ENCODE results near the gene TTC31.
A peak's percentile ranks its signal among the peaks of the same experiment; 100 is the strongest.

TTC31 gene

DNA sequence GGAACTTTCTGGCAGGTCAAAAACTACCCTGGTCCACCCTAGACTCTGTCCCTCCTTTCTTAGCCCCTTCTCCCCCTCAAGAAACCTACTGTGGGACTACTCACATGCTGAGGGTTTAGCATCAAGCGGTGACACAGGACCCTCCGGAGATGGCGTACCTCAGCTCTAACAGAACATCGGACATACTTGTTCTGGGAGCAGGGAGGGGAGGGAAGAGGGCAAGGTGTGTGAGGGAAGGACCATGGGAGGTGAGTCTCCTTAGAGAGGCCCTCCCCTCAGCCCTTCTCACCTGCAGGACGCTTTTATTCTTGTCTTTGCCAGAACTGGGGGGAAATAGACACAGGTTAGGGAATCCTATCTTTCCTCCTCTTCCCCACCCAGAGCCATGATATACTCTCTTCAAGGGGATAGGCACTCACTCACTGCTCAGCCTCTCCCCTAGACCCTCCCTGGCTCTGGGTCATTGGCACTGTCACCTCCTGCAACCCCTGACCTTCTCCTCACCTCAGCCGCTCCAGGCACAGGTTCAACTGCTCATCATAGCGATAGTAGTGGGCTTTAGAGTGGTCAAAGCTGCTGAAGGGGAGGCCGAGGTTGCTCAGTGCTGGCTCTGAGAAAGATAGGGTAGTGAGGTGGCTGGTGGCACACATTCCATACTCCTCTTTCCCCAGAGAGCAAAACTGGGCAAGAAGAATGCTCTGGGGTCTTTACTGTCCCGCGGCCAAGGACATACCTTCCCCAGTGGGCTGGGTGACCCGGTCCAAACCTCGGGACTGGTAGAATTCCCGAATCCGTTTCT is 22.8 kb downstream of the TTC31 start:
- DNase-seq, result no peak

DNA sequence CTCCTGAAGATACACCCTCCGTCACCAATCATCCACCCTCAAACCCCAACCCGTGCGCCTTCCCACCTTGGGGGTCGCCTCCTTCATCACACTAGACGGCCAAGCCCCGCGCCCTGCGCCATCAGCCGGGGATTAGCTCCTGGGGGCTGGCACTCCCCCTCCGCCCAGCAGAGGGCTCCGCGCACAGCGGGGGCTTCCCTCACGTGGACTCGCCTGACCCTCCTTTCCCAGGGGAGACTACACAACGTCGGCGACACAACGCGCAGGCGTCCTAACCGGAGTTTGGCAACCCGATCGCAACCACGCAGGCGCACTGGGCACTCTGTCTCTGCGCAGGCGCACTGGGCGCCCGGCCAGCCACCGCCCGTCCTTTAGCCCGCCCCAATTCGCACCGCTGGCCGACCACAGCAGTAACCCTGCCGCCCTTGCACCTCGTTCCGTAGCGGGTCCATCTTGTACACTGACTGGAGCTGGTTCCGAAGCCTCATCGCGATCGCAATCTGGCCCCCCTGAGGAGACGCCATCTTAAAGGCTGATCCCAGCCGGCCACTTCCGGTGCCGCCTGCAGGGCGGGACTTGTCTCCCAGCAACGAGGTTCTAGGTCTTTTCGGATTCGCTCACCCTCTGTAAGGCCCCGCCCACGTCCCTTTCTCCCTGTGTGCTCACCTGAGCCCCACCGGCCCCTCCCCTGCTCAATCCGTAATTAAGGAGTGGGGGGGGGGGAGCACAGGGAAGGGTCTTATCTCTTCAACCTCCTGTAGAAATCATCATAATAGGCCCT is 24.5 kb downstream of the TTC31 start, which contains the start of gene PCGF1:
PCGF1 (minus strand) TSS at position 551 of the 781 bp plus-strand sequence; CDS start at position 524, 27 bp downstream.
- peak; percentile 99 for DNase-seq

DNA sequence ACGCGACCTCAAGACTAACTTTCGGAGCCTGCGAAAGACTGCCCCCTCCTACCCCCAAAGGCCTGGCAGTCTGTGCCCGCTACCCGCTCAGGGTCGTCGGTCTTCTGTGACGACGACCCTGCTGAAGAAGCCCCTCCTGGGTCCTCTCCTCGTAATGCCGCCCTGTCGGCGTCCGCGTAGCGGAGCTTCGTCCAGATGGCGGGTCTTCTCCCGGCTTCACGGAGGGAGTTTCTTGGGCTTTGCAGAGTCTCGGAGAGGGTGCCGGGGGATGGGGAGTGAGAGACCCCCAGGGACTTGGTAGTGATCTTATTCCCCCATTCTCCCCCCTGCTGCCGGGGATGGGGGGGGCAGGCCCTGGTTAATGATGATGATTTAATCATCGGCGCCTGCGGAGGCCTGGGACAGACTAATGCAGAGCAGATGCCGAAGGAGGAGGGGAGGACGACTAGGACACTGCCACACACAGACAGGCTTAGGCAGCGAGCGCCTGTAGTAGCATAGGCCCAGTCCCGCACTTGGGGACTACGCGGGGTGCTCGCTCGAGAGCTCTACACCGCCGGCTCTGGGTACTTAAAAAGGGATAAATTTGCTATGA is 25.1 kb downstream of the TTC31 start:
- no peak for DNase-seq

DNA sequence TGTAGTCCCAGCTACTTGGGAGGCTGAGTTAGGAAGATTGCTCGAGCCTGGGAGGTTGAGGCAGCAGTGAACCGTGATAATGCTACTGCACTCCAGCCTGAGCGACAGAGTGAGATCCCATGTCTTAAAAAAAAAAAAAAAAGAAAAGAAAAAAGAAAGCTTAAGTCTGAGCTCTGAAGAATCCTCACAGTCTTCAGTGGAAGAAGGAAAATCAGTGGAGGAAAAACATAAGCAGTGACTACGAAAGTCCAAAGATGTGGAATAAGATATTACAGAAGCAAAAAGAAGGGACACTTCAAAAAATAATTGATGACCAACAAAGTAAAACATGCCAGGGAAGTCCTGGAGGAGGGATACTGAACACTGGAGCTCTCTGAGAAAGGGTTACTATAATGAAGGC is 27.4 kb downstream of the TTC31 start:
- no peak for DNase-seq

DNA sequence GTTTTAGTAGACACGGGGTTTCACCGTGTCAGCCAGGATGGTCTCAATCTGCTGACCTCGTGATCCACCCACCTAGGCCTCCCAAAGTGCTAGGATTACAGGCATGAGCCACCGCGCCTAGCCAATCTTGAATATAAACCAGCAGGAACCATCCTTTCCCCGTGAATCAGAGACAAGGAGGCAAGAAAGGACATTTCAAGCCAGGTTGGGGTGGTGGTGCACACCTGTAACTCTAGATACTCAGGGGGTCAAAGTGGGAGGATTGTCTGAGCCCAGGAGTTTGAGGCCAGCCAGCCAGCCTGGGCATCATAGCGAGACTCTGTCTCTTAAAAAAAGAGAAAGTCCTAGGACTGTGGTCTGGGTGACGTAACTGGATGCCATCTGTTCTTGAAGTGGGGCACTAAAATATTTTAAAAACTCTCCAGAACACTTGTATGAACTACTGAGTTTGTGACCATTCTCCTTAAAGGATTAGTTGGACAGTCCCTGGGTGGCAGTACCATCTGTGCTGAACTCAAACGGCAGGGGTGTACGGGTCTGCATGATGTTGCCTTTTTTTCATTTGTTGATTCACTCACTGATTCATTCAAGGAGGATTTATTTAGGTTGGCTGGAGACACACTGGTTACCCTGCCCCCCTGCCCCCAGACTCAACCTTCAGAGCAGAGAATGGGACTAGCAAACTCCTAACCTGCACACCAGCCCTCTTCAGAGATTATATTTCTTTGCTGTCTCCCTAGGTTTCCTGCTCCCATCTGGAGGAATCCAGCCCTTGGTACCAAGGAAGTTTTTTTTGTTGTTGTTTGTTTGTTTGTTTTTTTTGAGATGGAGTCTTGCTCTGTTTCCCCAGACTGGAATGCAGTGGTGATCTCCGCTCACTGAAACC is 28.5 kb downstream of the TTC31 start:
- no peak for DNase-seq

DNA sequence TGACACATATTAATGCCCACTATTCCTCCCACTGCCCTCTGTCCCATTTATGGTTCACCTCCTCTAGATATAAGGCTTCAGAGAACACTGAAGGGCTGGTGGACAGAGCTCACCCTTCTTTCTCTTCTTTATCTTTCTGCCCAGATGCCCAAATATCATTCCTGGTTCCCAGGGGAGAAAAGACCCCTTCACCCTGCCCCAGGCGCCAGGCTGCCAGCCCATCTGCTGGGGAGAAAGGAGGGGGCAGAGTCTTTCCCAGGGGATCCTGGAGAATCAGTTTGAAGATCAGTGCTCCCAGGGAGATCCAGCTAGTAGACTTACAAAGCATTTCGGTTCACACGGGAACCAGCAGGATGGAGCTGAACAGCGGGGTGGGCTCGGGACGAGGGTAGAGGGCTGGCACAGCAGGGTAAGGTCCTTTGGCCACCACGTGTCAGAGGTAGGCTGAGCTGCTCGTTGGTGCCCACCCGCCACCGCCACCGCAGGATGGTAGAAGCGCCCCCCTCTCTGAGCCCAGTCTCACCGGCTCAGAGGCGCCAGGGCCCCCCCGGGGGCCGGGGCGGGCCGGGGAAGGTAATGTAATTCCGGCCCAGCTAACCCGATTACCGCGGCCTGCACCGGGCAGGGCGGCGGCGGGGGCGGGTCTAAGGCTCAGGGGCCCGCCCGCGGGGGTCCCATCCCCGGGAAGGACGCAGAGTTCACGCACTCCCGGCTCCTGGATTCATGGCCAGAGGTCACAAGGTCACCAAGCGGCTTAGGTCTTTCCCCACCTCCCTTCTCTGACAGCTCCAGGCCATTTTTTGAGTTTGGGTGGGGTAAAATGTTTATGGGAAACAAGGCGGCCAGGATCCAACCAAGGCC is 30.1 kb downstream of the TTC31 start:
- no peak for DNase-seq

DNA sequence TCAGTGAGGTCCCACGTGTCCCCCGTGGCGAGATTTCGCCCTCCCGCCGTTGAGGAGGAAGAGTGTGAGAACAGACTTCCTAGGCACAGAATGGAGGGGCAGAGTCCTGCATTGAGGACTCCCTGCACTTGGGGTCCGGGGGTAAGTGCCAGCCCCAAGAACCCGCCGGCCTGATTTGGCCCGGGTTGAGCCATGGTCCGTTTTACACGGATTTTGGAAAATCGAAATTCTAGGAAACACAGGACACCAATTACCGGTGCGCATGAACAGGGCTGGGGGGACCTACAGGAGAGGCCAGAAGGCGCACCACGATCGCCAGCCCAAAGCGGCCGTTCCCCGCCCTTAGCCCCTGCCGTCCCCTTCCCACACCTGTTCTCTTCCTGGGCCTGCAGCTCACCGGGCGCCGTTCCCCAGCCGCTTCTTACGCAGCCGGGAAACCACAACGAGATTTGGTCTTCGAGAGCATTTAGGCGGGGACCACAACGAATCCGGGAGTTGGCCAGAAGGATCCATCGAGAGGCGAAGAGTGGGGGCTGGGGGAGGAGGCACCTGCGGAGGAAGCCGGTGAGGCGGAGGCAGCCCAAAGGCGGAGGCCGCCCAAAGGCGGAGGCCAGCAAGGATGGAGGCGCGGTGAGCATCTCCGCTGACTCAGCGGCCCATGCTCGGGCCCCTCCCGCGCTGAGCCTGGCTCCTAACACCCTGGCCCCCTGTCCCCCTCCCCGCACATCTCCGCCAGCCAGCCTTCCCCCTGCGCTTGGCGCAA is 30.9 kb downstream of the TTC31 start:
- no peak for DNase-seq

DNA sequence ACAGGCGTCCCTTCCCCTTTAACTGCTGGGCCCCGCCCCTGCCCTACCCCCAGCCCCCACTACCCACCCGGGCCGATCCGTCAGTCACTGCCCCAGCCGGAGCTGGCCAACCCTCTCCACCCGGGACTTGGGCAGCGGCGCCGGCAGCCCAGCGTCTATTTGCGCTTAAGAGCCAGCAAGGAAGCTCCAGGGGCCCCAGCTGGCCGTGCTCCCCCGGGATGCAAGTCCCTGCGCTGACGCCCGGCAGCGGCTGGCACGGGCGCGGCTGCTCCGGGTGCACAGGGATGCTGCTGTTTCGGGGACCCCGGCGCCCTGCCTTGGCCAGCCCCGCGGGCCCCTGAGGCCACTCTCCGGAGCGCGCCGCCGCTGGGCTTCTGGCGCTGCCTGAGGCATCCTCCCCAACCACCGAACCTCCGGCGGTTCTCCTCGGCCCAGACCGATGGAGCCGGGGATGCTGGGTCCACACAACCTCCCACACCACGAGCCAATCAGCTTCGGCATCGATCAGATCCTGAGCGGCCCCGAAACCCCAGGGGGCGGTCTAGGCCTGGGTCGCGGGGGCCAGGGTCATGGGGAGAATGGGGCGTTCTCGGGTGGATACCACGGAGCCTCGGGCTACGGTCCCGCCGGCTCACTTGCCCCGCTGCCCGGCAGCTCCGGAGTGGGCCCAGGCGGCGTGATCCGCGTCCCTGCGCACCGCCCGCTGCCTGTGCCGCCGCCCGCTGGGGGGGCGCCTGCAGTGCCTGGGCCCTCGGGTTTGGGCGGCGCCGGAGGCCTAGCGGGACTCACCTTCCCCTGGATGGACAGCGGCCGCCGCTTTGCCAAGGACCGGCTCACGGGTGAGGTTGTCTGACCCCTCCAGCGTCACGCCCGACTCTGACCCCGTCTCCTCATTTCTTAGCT is 31.7 kb downstream of the TTC31 start, which contains the start of gene TLX2:
TLX2 (plus strand) TSS at position 83 of the 903 bp plus-strand sequence; CDS start at position 440, 357 bp downstream.
- no peak for DNase-seq

DNA sequence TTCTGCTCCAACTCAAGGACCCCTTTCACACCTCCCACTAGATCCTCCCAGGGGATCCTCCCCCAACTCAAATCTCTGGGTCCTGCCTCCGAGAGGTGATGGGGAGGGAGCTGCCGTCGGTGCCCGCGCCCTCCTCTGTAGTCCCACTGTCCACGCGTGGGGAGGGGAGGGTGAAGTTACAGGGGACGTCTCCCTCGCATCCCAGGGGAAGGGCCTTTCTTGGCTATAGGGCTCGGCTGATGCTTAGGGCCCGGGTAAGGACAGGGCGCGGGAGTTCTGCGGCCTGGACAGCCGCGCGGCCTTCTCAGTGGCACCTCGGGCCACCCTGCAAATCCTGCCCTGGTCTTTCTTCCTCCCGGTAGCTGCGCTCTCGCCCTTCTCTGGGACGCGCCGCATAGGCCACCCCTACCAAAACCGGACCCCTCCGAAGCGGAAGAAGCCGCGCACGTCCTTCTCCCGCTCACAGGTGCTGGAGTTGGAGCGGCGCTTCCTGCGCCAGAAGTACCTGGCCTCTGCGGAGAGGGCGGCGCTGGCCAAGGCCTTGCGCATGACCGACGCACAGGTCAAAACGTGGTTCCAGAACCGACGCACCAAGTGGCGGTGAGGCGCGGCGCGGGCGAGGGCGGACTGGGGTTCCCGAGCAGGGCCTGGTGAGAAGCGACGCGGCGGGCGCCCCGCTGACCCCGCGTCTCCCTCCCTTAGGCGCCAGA is 32.5 kb downstream of the TTC31 start:
- DNase-seq, result no peak

DNA sequence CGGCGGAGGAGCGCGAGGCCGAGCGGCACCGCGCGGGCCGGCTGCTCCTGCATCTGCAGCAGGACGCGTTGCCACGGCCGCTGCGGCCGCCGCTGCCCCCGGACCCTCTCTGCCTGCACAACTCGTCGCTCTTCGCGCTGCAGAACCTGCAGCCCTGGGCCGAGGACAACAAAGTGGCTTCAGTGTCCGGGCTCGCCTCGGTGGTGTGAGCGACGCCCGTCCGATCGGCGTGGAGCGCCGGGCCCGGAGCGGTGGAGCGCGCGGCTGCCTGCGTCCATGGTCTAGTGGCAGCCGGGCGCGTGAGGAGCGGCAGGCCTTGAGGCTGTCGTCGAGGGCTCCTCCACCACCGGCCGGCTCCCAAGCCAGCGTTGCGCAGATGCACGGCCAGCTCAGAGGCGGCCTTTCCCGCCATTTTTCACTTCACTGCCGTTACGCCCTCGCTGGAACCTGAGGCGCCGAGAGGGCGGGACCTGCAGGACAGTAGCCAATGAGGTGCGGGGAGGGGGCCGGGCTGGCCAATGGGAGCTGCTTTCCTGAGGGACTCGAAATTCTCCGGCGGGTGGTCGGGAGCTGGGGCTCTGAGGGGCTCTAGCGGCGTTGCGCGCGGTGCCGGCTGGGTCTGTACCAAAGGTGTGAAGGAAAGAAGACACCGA is 33.2 kb downstream of the TTC31 start:
- DNase-seq, result peak; percentile 58 to 64

DNA sequence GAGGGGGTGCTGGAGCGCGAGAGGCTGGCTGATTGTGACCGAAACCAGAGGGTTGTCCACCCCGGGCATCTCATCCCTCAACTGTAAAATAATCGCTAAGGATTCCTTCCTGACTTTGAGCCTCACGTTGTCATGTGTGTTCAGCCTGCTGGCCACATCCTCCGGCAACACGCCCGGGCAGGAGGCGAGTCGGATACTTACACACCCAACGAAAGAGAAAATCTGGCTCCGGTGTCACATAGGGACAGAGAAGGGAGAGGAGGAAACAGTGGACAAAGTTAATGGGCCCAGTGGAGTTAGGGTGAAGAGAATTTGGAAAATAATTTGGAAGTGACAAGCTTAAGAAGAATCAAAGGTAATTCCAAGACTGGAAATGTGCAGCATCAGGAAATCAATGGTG is 33.8 kb downstream of the TTC31 start:
- DNase-seq, result no peak

DNA sequence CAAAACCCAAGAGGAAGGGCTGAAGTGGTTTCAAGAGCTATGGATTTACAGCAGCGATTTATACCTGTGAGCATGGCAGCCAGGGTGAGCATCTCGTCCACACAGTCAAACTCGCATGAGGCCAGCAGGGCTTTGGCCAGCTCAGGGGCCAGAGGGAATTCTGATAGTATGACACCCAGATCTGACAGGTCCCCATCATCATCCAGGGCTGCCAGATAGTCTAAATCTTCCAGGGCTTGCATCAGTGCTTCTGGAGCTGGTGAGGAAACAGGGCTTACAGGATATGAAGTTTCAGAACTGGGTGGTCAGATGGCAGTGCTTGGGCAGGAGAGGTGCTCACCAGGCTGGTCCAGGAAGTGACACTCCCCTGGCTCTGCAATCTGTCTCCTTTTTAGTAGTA is 39.6 kb downstream of the TTC31 start:
- no peak for DNase-seq

DNA sequence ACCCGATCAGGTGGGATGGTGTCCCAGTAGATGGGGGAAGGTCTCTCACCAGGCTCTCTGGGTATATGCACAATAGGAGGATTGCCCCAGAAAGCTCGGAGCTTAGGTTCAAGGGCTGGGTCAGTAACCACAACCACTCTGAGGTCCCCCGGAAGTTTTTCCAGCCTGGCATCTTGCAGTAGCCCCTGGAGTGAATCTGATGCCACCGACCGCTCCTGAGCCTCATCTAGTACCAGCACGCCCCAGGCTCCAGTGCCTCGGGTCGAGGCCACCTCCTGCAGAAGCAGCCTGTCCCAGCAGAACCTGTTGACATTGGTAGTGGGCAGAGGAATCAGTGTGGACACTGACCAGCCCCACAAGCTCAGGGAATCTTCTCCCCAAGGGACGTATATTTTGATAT is 41.1 kb downstream of the TTC31 start:
- DNase-seq, result no peak

DNA sequence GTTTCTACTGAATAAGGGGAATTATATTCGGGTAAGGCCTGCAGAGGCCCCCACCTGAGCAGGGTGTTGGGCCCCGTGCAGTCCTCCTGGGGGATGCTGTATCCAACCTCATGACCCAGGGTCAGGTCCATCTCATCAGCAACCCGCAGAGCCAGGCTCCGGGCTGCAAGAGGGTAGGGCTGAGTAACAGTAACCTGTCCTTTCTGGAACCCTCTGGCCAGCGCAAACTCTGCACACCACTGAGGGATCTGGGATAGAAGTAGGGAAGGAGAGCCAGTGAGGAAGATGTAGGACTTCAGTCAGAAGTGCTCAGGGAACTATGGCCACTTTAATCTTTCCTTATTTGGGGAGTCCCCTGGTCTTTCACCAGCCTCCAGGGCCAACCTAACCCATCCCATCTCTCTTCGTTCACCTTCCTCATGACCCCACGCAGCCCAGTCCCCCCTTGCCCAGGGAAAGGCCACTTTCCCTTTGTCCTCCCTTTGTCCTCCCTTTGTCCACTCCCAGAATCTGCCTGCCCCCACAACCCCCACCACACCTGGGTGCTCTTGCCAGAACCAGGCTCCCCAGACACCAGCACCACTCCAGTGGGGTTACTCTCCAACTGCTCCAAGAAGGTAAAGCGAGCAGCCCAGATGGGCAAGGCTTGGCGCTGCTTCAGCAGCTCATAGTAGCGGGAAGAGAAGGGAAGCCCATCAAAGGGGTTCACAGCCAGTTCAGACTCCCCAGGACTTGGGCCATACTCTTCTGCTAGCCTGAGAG is 42.3 kb downstream of the TTC31 start:
- DNase-seq, result no peak

DNA sequence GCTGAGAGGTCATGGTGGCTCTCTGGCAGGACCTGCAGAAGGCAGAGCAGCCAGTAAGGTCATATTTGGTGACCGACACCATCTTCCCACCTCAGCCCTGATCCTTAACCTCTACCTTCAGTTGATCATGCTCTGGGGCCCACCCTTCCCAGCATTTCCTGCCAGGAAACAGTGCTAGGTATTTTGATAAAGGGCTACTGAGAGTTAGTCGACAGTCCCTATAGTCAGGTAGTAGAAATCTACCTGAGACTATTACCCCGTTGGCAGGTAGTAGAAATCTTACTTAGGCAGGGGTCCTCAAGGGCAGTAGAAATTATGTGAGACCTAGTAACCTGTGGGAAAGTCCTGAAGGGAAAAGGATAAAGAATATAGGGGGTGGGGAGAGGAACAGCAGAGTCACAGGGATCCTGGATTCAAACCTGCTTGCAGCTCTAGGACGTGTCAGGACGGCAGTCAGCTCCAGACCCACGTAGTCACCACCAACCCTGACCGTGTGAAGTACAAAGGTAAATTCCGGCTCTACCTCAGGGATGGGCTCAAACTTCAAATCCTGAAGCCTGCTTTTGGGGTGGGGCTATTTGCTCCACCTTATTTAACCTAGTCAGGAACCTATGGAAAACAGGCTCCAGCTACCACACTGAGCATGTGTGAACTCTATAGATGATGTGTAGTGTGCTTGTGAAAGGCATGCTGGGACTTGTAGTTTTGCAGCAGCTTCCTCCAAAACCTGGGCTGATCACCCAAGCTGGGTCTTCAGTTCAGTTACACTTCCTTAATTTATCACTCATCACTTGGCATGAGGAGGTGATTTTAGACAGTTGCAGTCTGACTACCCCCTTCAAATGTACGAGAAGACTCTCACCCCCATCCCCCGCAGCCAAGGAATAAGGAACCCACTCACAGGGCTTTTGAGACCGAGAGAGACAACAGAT is 43.1 kb downstream of the TTC31 start, which contains the start of gene DQX1:
DQX1 (minus strand) TSS at position 515 of the 932 bp plus-strand sequence; CDS start at position 13, 502 bp downstream.
- DNase-seq, result peak; percentile 52 to 55

DNA sequence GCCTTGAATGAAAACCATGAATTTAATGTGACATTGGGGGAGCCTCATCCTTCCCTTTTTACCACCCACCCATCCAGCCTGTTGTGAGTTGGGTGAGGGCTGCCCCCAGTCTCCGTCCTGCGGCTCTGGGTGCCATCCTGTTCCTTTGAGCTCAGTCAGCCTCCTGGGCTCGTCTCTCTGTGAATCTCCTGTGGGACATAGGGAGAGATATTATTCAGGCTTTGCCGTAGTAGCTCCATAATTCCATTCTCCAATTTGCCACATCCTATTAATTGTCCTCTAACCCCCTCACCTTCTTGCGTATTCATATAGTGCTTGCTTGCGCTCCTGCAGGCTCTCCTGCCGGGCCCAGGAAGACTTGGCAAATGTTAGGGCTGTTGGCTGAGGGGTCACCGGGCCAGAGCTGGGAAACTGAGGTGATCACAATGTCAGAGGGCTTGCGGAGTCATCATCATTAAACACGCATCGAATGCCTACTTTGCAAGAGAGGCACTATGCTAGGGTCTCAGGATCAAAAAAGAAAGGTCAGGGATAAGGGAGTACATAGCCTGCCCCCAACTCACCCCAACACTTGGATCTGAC is 43.9 kb downstream of the TTC31 start:
- no peak for DNase-seq

Measured in inflammatory macrophage (primary cell).